ENCODE data around the gene G3BP1.

DNA sequence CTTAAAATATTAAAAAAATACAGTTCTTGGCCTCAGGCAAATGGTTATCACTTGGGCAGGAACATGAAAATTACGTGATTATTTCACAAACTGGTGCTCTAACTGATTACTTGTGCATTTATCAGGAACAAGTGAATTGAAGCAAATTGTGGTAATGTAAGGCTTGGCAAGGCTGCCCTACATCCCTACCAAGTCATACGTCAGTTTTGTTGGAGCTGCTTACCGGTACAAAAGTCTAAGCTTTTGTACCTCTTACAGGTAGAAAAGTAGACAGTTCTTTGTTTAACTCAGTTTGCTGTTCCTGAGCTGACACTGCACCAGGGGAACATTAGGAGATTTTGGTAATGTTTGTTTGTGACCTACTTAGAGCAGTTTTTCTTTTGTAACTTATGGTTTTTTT is 2.2 kb downstream of the G3BP1 start:
- TF ChIP-seq REST (IDR thresholded peaks at IDR 0.05) (no peak), CTCF (IDR thresholded peaks at IDR 0.05; ENCODE audit: low read depth, low read length, missing input control) (no peak)
